Stimulated activated CD8-positive, alpha-beta memory T cell treated with anti-CD3 and anti-CD28 coated beads, Interleukin-7, amount 100 ng/mL, for 24 hours (primary cell): ENCODE measurements around the gene CEP57.
"Not testable (repeated sequence)": the region's sequence is repeated elsewhere in the genome, so short reads cannot be mapped to it uniquely, and the experiment has no call there.

Source experiments
- DNase-seq: peaks from one replicate; pipeline ENCODE4 v3.0.0-alpha.2; 2020; ENCODE audit warnings: low read depth

Gene CEP57

GRCh38 chr11:95860024-95860423 is 69.7 kb downstream of the CEP57 start:
- DNase-seq = not testable (repeated sequence)

- no peak for DNase-seq
Observed at GRCh38 chr11:95863486-95864140, 73.3 kb downstream of the CEP57 start.

GRCh38 chr11:95867105-95867504 is 76.8 kb downstream of the CEP57 start:
- no peak for DNase-seq

GRCh38 chr11:95870877-95871276 is 80.6 kb downstream of the CEP57 start:
- not testable (repeated sequence) for DNase-seq

GRCh38 chr11:95877291-95877690 is 87.0 kb downstream of the CEP57 start:
- DNase-seq = no peak
